Umbilical cord (tissue), 2 donors: ENCODE measurements around the gene AFAP1. TPM values are rescaled to one million over a fixed set of nuclear protein-coding genes. Genes with fewer than 3 reads are reported as not detected.

ENCODE experiments used
- DNase-seq: peaks from one replicate; pipeline ENCODE4 v3.0.0-alpha.2; 2015; ENCODE audit warnings: low spot score
- total RNA-seq: library from RNA; depleted of rRNA; stranded (reverse); fragments of >200 nt; gene quantifications from one replicate; pipeline ENCODE4 v1.2.3, GENCODE V29; 2014; ENCODE audit warnings: low replicate concordance; ENCODE audit not compliant: insufficient read depth

AFAP1 gene
- total RNA-seq, 1 donor from 2014 or later = 59.5 TPM

DNA sequence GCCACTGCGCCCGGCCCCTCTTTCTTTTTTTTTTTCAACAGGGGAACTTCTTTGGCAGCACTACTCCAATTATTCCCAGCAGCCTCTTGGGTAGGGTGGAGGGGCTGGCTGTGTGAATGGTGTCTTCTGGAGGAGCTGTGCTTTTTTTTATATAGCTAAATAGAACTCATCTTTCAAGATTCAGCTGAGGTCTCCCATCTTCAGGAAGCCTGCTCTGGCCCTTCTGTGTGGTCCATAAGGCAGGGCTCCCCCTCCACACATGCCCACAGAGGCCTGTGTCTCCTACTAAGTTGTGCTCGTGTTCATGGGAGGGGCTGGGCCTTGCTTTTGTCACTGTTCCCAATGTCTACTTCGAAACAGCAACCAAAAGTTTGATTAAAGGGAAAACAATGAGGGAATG, 116.8 kb downstream of the AFAP1 start:
- DNase-seq = no peak

DNA sequence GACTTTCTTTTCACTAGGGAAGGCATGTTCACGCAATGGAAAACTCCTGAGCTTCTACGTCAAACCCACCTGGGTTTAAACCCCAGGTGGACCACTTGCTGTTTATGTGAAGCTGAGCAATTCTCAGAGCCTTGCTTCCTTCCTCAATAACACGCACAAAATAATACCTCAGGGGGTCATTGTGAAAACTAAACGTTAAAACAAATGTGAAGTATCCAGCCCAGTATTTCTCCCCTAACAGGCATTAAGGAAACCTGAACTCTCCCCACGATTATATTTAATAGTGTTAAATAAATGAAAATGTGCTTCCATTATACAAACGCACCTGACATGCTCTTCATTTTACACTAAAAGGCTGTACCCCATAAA, 117.5 kb downstream of the AFAP1 start:
- no peak for DNase-seq

DNA sequence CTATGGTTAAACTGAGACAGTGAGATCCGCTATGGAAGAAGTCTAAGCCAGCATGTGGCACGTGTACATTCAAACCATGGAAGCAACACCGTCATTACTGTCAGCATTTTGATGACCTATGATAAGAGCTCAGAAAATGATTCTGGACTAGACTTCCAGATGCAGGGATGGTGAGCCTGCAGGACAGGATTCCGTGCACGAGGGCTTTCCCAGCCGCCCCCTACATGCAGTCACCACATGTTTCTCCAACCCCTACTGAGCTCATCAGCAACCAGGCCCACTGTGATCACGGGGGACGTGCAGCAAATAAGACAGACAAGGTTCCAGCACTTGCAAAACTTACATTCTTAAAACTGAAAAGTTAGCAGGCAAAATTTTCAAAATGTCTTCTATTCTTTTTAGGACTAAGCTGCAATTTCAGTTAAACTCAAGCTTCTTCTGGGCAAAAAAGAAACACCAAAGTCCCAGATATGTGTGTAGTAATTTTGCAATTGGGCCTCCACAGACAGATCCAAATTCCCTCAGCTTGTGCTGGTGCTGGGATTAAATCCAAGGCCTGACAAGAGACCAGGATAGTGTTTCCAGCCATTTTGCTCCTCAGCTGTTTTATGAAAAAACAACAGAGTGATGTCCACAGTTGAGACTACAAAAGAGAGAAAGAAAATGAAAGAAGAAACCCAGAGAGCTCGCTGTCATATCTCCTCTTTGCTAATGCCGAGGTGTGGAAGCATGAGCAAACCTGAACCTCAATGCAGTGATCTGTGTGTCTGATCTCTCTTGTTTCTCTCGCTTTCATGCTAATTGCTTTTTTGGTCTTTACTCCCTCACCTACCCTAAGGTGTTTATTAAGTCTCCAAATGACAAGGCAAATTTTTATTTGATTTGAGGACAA, 118.2 kb downstream of the AFAP1 start:
- peak; percentile 43 for DNase-seq

DNA sequence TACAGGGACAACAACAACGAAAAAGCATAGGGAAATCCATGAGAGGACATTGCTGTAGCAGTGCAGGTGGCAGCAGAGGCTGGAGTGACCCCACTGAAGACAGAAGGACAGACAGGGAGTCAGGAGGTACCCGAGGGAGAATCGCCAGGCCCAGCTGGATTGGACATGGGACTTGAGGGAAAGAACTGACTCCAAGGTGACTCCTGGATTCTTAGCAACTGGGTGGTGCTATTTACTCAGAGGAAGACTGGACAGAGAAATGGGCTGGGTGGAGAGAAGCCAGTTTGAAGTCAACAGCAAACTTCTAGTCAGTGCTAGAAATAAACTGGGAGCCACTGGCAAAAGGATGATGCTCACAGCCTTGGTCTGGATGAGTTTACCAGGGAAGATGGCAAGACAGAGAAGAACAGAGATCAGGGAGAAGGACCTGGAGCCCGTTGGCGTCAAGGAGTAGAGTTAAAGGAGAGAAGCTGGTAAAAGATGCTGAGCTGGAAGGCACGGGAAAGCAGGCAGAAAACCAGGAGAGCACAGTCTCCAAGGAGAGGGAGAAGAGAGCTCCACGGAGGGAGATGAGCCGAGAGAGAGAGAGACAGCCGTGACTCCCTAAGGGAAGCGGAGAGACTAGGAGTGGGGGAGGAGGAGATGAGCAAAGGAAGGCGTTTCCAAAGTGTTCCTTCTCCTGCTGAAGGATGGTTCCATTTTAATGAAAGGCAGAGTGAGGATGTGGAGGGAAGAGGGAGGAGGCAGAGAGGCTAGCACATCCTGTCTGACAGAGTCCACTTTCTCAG, 119.4 kb downstream of the AFAP1 start:
- no peak for DNase-seq

DNA sequence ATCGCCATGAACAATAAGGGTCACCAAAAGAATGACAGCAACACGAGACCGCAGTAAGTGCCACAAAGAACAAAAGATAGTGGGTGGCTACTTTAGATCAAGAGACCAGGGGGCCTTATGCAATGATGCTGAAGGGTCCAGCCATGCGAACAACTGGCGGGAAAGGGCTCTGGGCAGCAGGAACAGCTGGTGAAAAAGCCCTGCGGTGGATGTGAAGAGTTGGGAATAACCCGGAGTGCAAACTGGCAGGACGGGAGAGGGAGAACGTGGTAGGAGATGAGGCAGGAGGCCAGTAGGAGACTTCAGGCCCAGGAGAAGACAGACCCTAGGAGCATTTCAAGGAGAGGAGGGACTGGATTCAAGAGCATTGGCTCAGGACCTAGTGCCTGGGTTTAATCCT, 120.2 kb downstream of the AFAP1 start:
- DNase-seq = no peak

DNA sequence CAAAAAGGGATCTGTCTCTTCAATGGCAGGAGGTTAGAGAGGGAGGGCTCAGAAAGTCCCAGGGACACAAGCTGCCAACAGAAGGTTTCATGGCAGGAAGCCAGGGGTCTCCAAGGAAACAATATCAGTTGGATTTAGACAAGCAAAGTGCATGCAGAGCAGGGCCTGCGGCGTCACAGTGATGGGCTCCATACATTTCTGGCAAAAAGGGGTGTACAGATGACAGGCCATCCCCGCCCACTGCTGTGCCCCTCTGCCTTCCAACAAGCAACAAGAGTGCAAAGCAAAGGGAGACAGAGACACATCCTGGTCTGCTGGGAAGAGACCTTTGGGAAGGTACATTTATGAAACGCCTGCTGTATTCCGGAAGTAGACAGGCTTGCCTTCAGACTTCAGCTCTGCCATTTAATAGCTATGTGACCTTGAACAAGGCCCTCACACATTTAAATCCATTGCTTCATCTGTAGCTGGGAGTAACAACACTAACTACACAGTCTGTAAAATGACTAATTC, 121.2 kb downstream of the AFAP1 start:
- peak; percentile 84 for DNase-seq

DNA sequence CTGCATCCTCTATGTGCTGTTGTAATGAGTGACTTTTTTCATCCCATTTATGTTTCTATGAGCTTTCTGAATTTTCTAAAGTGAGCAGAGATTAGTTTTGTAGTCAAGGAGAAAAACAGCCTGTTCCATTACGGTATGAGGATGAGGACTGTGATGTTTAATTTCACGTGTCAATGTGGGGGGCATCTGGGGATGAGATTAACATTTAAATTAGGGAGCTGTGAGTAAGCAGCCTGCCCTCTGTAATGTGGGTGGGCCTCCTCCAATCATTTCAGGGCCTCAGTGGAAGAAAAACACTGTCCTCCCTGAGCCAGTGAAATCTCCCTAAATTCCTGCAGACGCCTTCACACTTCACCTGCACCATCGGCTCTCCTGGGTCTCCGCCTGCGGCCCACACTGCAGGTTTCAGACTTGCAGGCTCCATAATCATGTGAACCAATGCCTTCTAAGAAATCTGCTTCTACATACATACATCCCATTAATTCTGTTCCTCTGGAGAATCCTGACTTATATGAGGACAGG, 121.7 kb downstream of the AFAP1 start:
- DNase-seq = peak; percentile 7

DNA sequence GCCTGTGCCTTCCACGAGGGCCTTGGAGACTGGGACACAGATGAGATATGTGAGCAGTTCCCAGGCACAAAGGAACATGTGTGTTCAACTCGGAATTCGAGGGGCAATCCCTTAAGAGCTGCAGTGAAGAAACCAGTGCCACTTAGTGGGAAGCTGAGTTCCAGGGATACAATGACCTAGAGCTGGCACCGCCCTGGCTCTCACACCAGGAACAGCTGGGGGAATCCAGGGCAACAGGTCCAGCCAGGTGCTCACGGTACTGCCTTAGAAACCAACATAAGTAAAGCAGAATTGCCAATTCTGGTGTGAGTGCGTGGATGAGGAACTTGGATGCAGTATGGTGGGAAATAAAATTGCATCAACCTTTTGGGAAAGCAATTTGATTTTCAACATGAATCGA, 122.9 kb downstream of the AFAP1 start:
- DNase-seq = no peak

DNA sequence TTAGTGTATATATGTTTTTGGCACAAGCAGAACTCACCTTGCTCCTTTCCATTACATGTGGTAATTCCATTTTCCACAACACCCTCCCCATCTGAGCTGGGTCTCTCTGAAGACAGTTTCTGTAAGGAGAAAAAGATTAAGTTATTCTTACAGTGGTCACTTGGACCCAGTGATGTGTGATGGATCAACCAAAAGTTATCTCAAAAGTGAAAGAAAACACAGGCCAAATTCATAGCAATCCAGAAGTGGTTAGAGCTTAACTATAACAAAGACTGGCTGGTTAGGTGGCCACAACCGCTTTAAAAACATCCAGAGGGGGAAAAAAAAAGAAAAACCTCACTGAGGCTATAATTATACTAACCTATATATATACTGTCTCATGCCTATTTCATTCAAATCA, 123.7 kb downstream of the AFAP1 start:
- DNase-seq = no peak

DNA sequence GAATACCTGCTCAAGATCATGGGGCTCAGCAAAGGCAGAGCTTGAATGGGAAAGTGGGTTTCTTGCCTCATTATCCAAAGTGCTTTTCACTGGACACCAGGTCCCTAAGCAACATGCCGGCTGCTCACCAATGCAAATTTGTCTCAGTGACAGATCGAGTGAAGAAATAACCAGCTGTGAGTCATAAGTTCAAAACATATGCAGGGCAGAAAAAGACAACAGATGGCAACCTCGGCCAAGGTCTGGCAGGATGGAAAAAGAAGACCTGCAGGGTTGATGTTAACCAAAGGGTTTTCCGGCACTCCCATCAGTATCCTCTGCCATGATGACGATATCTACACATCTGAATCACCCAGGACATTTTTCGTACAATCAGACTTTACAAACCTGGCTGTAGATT, 124.1 kb downstream of the AFAP1 start:
- no peak for DNase-seq

DNA sequence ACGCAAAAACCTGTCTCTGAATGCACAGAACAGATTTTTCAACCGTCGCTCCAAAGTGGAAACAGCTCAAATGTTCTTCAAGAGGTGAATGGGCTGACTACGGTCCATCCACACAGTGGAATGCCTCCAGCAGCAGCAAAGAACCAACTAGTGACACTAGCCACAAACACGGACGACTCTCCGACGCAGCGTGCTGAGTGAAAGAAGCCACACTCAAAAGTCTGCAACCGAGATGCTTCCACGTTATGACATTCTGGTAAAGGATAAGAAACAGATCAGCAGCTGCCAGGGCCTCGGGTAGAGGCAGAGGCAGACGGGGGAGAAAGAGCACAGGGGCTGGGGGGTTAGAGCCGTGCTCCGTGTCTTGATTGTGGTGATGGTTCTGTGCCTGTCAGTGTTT, 125.2 kb downstream of the AFAP1 start:
- no peak for DNase-seq

DNA sequence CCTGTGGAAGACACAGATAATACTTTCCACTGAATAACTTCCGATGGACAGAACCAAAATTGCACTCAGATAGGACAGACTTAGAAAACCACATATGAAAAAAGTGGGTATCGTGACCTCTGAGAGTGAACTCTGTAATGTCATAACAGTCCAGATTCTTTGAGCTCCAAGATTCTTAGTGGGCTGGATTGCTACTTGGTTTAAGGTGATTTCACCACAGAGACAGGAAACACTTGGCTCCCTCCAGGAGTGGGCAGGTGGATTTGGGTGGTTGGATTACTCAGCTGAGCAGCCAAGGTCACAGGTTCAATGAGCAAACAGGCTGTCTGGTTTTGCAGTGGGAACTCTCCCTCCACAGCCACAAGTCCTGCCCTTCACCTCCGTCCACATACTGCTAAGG, 126.0 kb downstream of the AFAP1 start:
- no peak for DNase-seq

DNA sequence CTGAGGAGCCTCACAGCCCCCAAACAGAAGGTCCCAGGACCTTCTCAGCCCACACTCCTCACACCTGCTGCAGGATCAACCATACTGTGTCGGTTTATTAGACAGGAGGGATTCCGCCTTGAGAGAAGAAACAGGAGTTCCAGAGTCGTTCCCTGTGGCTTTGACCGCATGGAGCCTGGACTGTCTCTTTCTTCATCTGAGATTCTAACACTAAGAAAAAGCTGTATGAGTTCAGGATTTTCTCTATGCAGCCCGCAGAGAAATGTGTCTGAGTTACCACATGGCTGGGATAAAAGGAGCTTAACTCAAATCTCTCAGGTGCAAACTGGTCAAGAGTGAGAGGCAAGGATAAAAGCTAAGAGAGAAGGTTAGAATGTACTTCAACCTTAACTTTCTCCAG, 126.7 kb downstream of the AFAP1 start:
- DNase-seq = peak; percentile 76

DNA sequence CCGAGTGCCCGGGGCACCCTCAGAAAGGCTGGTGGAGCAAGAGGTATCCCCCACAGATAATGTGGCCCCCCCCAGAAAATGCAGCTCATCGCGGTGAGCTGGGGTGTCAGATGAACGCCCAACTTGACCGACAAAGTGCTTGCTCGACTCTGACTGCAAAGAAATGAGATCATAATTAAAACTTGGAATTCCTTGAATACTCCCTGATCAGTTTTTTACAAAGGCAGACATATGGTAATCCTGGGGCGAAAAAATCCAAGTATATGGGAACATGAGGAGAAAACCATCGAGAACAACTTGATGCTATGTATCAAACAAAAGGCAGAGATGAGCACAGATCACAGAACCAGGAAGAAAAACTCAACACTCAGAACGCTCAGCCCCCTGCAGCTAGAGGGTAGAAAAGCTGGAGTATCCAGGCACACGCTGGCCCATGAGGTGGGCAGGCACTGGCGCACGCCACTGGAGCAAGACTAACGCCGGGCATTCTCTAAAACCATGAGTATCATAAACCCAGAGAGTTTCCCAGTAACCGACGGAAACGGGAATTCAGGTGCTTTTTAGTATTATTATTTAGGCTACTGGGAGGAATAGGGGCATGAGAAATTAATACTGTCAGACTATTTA, 127.3 kb downstream of the AFAP1 start:
- no peak for DNase-seq

DNA sequence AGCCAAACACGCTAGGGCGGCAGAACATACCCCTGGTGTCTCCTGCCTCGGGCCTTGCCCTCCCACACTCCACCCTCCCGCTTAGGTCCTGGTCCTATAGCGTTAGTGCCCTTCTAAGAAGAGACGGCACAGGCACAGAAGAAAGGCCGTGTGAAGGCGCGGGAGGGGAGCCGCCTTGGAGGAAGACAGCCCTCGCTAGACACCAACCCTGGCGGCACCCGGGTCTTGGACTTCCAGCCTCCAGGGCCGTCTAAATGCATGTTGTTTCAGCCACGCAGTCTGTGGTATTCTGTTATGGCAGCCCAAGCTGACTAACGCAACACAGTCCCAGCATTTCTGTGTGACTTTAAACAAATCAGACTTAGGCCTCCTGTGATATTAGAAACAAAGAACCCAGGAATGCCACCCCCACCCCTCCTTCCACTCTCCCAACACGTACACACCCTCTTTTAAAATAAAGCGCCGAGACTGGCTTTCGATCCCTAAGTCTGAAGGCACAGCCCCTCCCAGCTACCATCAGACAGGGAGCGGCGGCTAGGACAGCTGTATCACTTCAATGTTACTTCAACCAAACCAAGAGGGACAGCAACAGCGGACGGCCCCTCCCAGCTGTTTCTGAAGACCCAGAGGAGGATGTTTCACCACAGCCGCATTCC, 128.0 kb downstream of the AFAP1 start:
- DNase-seq = peak; percentile 88

DNA sequence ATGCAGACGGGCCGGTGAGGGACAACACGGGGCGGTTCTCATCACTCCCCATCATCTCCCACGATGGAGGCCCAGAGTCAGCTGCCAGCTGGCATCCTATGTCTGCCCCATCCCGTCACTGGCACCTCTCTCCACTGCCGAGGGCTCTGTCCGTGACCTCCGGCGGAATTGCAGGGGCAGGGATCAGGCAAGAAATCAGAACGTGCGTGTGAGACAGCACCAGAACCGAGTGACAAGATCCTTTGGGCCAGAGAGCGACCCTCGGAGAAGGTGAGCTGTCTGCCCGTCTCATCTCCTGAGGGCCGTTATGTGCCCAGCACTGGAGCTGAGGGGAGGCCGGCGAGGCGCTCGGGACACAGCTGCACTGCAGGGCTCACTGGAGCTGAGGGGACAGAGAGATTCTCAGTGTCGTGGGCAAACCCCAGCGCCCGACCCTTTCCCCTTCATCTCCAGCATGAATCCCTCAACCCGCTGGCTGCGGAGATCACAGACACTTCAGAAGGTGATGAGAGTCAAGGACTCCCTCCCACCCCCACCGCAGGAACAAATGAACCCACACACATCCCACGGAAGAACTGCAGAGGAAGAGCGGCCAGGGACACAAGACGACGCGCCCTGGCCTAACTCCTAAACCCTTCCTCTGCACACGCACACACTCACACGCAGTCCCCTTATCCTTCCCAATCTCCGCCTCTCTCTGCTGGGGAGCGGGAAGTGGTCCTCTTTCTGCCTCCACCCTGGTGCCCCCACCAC, 128.7 kb downstream of the AFAP1 start:
- DNase-seq = no peak

DNA sequence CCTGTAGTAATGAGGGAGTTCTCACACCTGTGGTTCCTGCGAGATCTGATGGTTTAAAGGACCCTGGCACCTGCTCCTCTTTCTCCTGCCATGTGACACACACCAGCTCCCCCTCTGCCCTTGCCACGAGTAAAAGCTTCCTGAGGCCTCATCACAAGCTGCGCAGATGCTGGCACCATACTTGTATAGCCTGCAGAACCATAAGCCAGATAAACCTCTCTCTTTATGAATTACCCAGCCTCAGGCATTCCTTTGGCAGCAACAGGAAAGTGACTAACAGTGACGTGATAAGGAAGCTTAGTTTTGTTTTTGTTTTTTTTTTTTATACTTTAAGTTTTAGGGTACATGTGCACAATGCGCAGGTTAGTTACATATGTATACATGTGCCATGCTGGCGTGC, 130.9 kb downstream of the AFAP1 start:
- peak; percentile 76 for DNase-seq

DNA sequence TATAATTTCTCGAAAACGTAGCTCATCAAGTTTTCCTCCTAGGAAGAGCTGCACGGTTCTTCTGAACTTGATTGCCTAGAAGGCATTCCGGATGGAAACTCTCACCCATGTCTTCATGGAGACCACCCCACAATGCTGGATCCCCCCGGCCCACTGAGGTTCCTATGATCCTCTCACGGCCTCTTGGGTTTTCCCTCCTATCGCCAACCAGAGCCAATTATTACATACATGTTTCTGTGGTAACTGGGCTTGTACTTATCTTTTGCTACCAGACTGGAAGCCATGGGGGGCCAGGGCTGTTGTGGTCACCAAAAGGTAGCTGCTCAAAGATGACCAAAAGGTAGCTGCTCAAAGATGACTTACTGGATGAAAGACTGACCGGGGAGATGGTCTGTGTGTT, 131.5 kb downstream of the AFAP1 start:
- DNase-seq = no peak

DNA sequence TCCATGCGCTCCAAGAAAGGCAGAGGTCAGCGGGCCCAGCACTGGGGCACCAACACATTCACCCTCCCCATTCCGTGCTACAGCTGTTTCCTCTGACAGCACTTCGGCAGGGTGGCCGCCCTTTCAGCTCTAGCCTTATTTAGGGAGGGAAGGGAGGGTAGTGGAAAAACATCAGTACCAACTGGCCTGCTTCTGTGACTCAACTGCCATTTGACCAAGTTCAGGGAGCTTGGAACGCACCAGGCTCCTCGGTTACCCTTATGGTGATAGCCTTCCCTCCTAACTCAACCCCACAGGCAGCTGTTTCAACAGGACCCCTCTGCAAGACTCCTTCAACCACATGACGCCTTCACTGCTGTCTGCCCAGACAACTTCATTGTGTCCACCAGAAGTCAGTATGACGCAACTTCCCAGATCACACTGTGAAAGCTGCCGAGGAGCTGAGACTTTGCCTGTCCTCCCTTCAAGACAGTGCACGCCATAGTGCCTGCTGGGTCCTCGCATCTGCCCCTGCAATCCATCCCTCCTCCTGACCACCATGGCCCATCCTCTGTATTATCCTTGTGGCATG, 132.2 kb downstream of the AFAP1 start:
- DNase-seq = no peak

DNA sequence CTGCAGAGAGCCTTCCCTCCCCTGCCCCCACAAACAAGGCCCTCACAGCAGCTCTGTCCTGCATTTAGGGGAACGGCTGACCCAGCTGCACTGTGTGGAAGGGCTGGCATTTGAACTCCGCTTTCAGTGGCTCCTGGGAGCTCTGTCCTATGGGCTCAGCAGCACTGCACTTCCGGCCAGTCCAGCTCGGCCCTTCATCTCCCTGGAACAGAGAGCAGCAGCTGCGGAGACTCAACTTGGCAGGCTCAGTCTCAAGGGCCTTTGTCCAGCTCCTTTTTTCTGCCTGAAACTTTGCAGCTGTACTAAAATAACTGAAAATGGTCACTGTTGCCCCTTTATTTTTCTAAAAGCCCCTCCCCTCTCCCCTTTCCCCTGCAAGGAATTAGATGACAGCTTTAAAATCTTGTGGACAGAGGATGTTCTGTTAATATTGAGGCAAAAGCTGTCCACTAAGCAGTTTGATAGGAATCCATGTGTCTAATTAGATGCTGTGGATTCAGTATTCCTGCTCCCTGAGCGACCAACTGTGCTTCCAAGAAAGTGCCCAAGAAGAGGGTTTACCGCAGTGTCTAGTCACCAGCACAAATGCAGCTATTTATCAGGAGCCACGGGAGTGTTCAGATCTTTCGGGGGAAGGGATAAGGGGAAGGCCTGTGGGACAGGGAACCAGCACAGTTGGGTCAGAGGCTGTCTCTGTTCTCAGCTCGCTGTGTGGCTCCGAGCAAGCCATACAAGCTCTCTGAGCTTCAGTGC, 133.1 kb downstream of the AFAP1 start:
- DNase-seq = peak; percentile 89
